Smooth muscle cell (in vitro differentiated cells): ENCODE data around the gene GNAS-AS1. TPM values are rescaled to one million over a fixed set of nuclear protein-coding genes. Genes with fewer than 3 reads are reported as not detected.

Experiments used
- DNase-seq: peaks from one replicate; lab custom pipeline; 2025; ENCODE audit not compliant: unreplicated experiment; lab: John Stamatoyannopoulos, UW
- H2AFZ ChIP-seq: fragments of 200-600 bp; sonication (generic); 2 replicates; pipeline ENCODE4 v1.6.0; 2016; ENCODE audit warnings: antibody characterized with exemption, low read depth, mild to moderate bottlenecking
- H3F3A ChIP-seq: fragments of 200-600 bp; sonication (generic); 2 replicates; pipeline ENCODE4 v1.6.0; 2017; ENCODE audit warnings: antibody characterized with exemption, low read depth
- H3K27ac ChIP-seq: fragments of 200-600 bp; sonication (generic); 2 replicates; pipeline ENCODE4 v1.5.1; 2016; ENCODE audit warnings: low read depth, mild to moderate bottlenecking
- H3K27me3 ChIP-seq: fragments of 200-600 bp; sonication (generic); 2 replicates; pipeline ENCODE4 v1.6.1; 2016; ENCODE audit warnings: low read depth, mild to moderate bottlenecking
- H3K36me3 ChIP-seq: fragments of 200-600 bp; sonication (generic); 2 replicates; pipeline ENCODE4 v1.5.1; 2016; ENCODE audit warnings: low read depth
- H3K4me1 ChIP-seq: fragments of 200-600 bp; sonication (generic); 2 replicates; pipeline ENCODE4 v1.5.1; 2016; ENCODE audit warnings: low read depth
- H3K4me2 ChIP-seq: fragments of 200-600 bp; sonication (generic); 2 replicates; pipeline ENCODE4 v1.6.0; 2016; ENCODE audit warnings: mild to moderate bottlenecking
- H3K4me3 ChIP-seq: fragments of 200-600 bp; sonication (generic); 2 replicates; pipeline ENCODE4 v1.5.1; 2016; ENCODE audit warnings: mild to moderate bottlenecking
- H3K79me2 ChIP-seq: fragments of 200-600 bp; sonication (generic); 2 replicates; pipeline ENCODE4 v1.6.0; 2016; ENCODE audit warnings: low read depth, mild to moderate bottlenecking
- H3K9ac ChIP-seq: fragments of 200-600 bp; sonication (generic); 2 replicates; pipeline ENCODE4 v1.6.0; 2016; ENCODE audit warnings: low read depth
- H3K9me3 ChIP-seq: fragments of 200-600 bp; sonication (generic); replicated peaks from 2 replicates; pipeline ENCODE4 v1.5.1; 2016; ENCODE audit warnings: low read depth
- H4K20me1 ChIP-seq: fragments of 200-600 bp; sonication (generic); 2 replicates; pipeline ENCODE4 v1.6.0; 2016; ENCODE audit warnings: low read depth
- WGBS: methylation state at CpG from one replicate; pipeline ENCODE4 v1.1.7; 2016; ENCODE audit warnings: low lambda C conversion rate; 5-methylcytosine and 5-hydroxymethylcytosine counted together
- polyA plus RNA-seq: library from polyadenylated mRNA; unstranded; fragments of >200 nt; fragmentation: Nextera tagmentation; extraction: Ambion mirVana; gene quantifications from 2 replicates; pipeline ENCODE4 v1.2.1, GENCODE V29; 2016
- total RNA-seq: library from RNA; depleted of rRNA; stranded (reverse); fragments of >200 nt; gene quantifications from 2 replicates; pipeline ENCODE4 v1.2.3, GENCODE V29; 2014
- TF ChIP-seq, protein P1 (sequence below): fragments of 200-600 bp; sonication (generic); IDR thresholded peaks from 2 replicates; pipeline ENCODE4 v1.5.1; 2017; ENCODE audit warnings: borderline replicate concordance, mild to moderate bottlenecking, antibody characterized with exemption; ENCODE audit not compliant: insufficient read depth, poor library complexity, severe bottlenecking

GNAS-AS1 gene
- total and polyA plus RNA-seq, 2 experiments from 2014 or later, result 0.40 TPM; not detected in 1

DNA sequence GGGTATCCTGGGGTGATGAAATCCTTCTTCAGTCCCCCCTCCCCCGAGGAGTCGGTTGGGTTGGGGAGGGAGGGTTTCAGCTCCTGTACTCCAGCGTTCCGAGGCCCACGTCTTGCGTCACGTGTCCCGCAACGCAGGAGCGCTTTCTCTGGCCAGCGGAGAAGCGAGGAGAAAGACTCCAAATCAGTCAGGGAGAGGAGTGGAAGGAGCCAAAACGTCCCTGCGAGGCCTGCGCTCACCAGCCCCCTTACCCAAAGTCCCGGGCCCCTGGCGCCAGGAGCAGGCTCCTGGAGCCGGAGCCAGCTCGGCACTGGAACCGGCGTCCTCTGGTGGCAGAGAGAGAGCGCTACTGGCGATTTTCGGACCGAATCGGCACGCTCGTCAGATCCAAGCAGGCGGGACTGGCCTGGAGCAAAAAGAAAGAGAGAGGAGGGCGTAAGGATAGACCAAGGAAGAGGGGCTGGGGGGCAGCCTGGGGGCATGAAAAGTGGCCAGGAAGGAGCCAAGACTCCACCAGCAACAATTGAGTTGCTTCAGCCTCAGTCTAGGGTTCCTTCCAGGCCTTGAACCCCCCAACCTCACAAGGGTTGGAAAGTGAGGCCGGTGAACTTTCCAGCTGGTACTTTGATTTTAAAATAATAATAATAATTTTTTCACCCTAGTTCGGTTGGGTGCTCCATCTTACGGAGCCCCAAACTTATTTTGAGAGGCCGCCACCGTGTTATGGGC is 2.0 kb upstream of the GNAS-AS1 start, which contains the start of gene GNAS:
GNAS (plus strand) TSS at position 174 of the 729 bp plus-strand sequence.
- no peaks in the 10 kb centered on the region for H3K36me3 ChIP-seq
- peaks cover 10% of the 10 kb centered on the region for H3K79me2 ChIP-seq
- peak within 1 kb of the TSS; percentile 96 for H3K4me2 ChIP-seq
- DNase-seq, result peak; percentile 18
- peaks cover 15% of the 10 kb centered on the region for H3K4me1 ChIP-seq
- TF ChIP-seq, protein P1, sequence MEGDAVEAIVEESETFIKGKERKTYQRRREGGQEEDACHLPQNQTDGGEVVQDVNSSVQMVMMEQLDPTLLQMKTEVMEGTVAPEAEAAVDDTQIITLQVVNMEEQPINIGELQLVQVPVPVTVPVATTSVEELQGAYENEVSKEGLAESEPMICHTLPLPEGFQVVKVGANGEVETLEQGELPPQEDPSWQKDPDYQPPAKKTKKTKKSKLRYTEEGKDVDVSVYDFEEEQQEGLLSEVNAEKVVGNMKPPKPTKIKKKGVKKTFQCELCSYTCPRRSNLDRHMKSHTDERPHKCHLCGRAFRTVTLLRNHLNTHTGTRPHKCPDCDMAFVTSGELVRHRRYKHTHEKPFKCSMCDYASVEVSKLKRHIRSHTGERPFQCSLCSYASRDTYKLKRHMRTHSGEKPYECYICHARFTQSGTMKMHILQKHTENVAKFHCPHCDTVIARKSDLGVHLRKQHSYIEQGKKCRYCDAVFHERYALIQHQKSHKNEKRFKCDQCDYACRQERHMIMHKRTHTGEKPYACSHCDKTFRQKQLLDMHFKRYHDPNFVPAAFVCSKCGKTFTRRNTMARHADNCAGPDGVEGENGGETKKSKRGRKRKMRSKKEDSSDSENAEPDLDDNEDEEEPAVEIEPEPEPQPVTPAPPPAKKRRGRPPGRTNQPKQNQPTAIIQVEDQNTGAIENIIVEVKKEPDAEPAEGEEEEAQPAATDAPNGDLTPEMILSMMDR, result peak; percentile 68
- 15% methylated on average over 34 of the region's 35 CpGs for WGBS
- H3F3A ChIP-seq, result no peaks in the 10 kb centered on the region
- H3K9ac ChIP-seq, result no peak within 1 kb of the TSS
- H3K27me3 ChIP-seq, result peaks cover 65% of the 10 kb centered on the region
- no peaks in the 10 kb centered on the region for H3K9me3 ChIP-seq
- peak within 1 kb of the TSS; percentile 84 for H2AFZ ChIP-seq
- peak within 1 kb of the TSS; percentile 61 for H3K4me3 ChIP-seq
- H4K20me1 ChIP-seq, result peaks cover 2% of the 10 kb centered on the region
- no peak within 1 kb of the TSS for H3K27ac ChIP-seq

DNA sequence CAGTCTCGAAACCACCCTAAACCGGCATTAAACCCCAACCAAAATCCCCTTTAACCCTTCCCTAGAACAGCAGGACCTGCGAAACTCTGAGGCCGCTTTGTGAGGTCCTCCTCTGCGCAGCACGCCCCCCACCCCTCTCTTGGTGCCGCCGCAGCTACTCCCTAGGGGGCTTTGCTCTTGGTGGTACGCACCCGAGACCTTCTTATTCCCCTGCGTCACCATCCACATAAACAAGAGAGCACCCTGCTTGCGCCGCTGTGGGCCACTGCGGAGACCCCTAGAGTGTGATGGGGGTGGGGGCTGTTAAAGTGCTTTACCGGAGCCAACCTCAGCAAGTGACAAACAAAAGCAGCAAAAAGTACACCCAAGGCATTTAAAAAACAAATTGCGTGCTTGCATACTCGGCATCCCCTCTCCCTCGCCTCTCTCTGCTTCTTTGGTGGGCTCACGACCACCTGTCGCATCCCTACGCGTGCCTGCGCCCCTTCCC is 1.3 kb upstream of the GNAS-AS1 start:
- H3K9ac ChIP-seq, result no peak overlapping the region

DNA sequence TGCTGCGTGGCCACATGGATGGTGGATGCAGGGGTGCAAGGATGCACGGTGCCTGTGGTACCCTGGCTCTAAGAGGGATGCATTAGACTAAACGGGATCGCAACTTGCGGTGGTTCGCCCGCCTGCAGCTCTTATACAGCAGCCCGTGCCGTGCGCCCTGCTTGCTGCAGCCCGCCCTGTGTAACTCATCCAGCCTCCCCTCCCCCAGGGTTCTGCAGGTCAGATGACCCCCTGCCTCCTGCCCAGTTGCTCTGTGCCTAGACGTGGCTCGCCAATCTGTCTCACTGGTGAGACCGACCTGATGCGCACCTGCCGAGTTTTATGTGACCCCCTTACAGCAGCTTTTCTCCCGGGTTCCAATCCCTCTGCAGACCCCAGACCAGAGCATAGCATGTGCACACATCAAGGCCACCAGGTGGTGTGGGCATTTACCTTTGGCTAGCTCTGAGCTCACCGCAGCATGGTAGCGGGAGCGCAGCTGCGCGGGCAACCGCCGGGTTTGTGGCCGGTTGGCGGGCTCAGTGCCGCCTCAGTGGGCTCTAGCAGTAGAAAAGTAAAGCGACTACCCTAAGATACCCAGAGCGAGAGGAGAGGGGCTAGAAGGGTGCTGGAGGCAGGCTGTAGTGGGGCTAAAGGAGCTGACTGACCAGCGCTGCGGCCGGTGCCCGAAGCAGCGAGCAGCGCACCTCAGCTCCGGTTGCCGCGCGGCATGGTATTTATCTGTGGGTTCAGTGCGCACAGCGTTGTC is 693 bp upstream of the GNAS-AS1 start:
- Histone ChIP-seq H3K4me3 (peak overlapping the region; percentile 61), H3K27ac (no peak overlapping the region), H3F3A (no peaks in the 10 kb centered on the region), H3K27me3 (peaks cover 54% of the 10 kb centered on the region), H2AFZ (peak overlapping the region; percentile 84), H3K4me2 (peak overlapping the region; percentile 96), H3K9me3 (no peaks in the 10 kb centered on the region), H3K79me2 (peaks cover 10% of the 10 kb centered on the region), H4K20me1 (peaks cover 8% of the 10 kb centered on the region), H3K4me1 (peaks cover 15% of the 10 kb centered on the region), H3K9ac (no peak overlapping the region), H3K36me3 (no peaks in the 10 kb centered on the region)
- 39% methylated on average over 40 of the region's 41 CpGs for WGBS
- no peak for DNase-seq
- TF ChIP-seq, protein P1, result no peak

More for the DNA sequence above, 1.3 kb upstream of the GNAS-AS1 start:
- Histone ChIP-seq H4K20me1 (peaks cover 6% of the 10 kb centered on the region), H3K4me2 (peak overlapping the region; percentile 96), H2AFZ (peak overlapping the region; percentile 84), H3K4me1 (peaks cover 15% of the 10 kb centered on the region), H3K79me2 (peaks cover 10% of the 10 kb centered on the region), H3K9me3 (no peaks in the 10 kb centered on the region), H3K36me3 (no peaks in the 10 kb centered on the region), H3F3A (no peaks in the 10 kb centered on the region), H3K27ac (no peak overlapping the region), H3K4me3 (peak overlapping the region; percentile 61), H3K27me3 (peaks cover 59% of the 10 kb centered on the region)
- no peak for DNase-seq
- TF ChIP-seq, protein P1, result no peak
- 14% methylated on average over 23 of the region's 23 CpGs for WGBS
